A549 (cell line): Measurements from ENCODE around the gene DGKH. TPM values are rescaled to one million over a fixed set of nuclear protein-coding genes. Genes with fewer than 3 reads are reported as not detected.
"Not testable (repeated sequence)": the region's sequence is repeated elsewhere in the genome, so short reads cannot be mapped to it uniquely, and the experiment has no call there.

ENCODE experiments used
- ATAC-seq, 2 experiments: fragments of 200-7000 bp in 1 of 2; fragments of >200 bp in 1 of 2; cut with Nextera tagmentation in 1 of 2; cut with Tn5 transposase in 1 of 2; 3 replicates each; pipeline versions ENCODE4 v1.8.0 to v1.9.1; 2018 to 2020; ENCODE audit warnings: mild to moderate bottlenecking in 1 of 2, moderate library complexity in 1 of 2
- CTCF ChIA-PET: fragments of 300-600 bp; sonication (Branson Sonifier 250); formaldehyde crosslinking; extraction: SDS; loops from one replicate; lab custom pipeline; 2021; ENCODE audit warnings: antibody characterized with exemption, inconsistent platforms; lab: Yijun Ruan, JAX
- POLR2A ChIA-PET: fragments of 350-600 bp; formaldehyde crosslinking; extraction: SDS; loops from one replicate; lab custom pipeline; 2021; ENCODE audit warnings: antibody characterized with exemption, inconsistent platforms; lab: Yijun Ruan, JAX
- DNase-seq, 2 experiments: peaks; one replicate each; pipeline versions ENCODE4 v3.0.0 to v3.0.0-alpha.2; 2011 to 2016; ENCODE audit warnings: low read depth in 1 of 2, low spot score in 1 of 2
- FAIRE-seq: peaks from 2 replicates; lab custom pipeline; 2011; peaks lifted over from hg19 to GRCh38; lab: Jason Lieb, UNC
- H3K27ac ChIP-seq, 2 experiments: fragments of >200 bp; sonication (Bioruptor Twin); formaldehyde crosslinking; 3 replicates each; pipeline ENCODE4 v1.5.1; 2016 to 2017
- H3K4me1 ChIP-seq: fragments of >200 bp; sonication (Bioruptor Twin); formaldehyde crosslinking; 3 replicates; pipeline ENCODE4 v1.6.1; 2016
- H3K4me2 ChIP-seq: fragments of >200 bp; sonication (Bioruptor Twin); formaldehyde crosslinking; 3 replicates; pipeline ENCODE4 v1.6.1; 2016
- H3K4me3 ChIP-seq: fragments of >200 bp; sonication (Bioruptor Twin); formaldehyde crosslinking; 3 replicates; pipeline ENCODE4 v1.5.1; 2016
- H3K9me3 ChIP-seq: fragments of >200 bp; sonication (Bioruptor Twin); formaldehyde crosslinking; 3 replicates; pipeline ENCODE4 v1.6.1; 2016
- CHD2 ChIP-seq: fragments of 150-350 bp; IDR thresholded peaks from 2 replicates; pipeline ENCODE4 v1.6.1; 2014; ENCODE audit warnings: low read length; ENCODE audit not compliant: partially characterized antibody
- EHF ChIP-seq: fragments of 250-450 bp; sonication (Bioruptor Pico); IDR thresholded peaks from 2 replicates; pipeline ENCODE4 v1.5.0; 2020; ENCODE audit warnings: mild to moderate bottlenecking
- ESRRA ChIP-seq: fragments of 150-350 bp; IDR thresholded peaks from 2 replicates; pipeline ENCODE4 v1.6.1; 2014; ENCODE audit warnings: mild to moderate bottlenecking, low read length, borderline replicate concordance
- FOSL2 ChIP-seq, 2 experiments: fragments of 450-650 bp in 1 of 2; fragments of >200 bp in 1 of 2; sonication (Bioruptor Twin) in 1 of 2; formaldehyde crosslinking; IDR thresholded peaks; 2 replicates each; pipeline versions ENCODE4 v1.5.0 to v1.6.1; 2016 to 2020; ENCODE audit warnings: mild to moderate bottlenecking in 1 of 2, moderate library complexity in 1 of 2
- FOXS1 ChIP-seq: fragments of 250-450 bp; sonication (Bioruptor Pico); IDR thresholded peaks from 2 replicates; pipeline ENCODE4 v1.5.0; 2020; ENCODE audit warnings: mild to moderate bottlenecking, moderate library complexity
- HDAC2 ChIP-seq: fragments of 200-600 bp; sonication (generic); IDR thresholded peaks from 2 replicates; pipeline ENCODE4 v1.6.1; 2016
- PHF8 ChIP-seq: fragments of 200-600 bp; sonication (generic); IDR thresholded peaks from 2 replicates; pipeline ENCODE4 v1.6.1; 2016; ENCODE audit warnings: low read depth, mild to moderate bottlenecking, antibody characterized with exemption, moderate library complexity, borderline replicate concordance
- POLR2A ChIP-seq: IDR thresholded peaks from 2 replicates; pipeline ENCODE4 v1.6.1; 2012; ENCODE audit warnings: mild to moderate bottlenecking, low read length
- RAD21 ChIP-seq, 2 experiments: fragments of >200 bp in 1 of 2; sonication (Bioruptor Twin) in 1 of 2; formaldehyde crosslinking in 1 of 2; IDR thresholded peaks in 1 of 2; conservative IDR thresholded peaks in 1 of 2; 2 replicates in 1 of 2; 3 replicates in 1 of 2; pipeline ENCODE4 v1.6.1; 2012 to 2018; ENCODE audit warnings: inconsistent platforms in 1 of 2
- RARB ChIP-seq: fragments of 250-450 bp; sonication (Bioruptor Pico); IDR thresholded peaks from 2 replicates; pipeline ENCODE4 v1.8.0; 2021; ENCODE audit warnings: mild to moderate bottlenecking, moderate library complexity
- RCOR1 ChIP-seq: fragments of 150-350 bp; IDR thresholded peaks from 2 replicates; pipeline ENCODE4 v1.6.1; 2014; ENCODE audit warnings: antibody characterized with exemption, low read length, low read depth
- RFX5 ChIP-seq: fragments of 450-650 bp; IDR thresholded peaks from 2 replicates; pipeline ENCODE4 v1.7.1; 2014; ENCODE audit warnings: antibody characterized with exemption, mild to moderate bottlenecking, moderate library complexity
- SREBF2 ChIP-seq: fragments of 450-650 bp; IDR thresholded peaks from 2 replicates; pipeline ENCODE4 v1.6.1; 2014; ENCODE audit warnings: mild to moderate bottlenecking, moderate library complexity
- TFCP2L1 ChIP-seq: fragments of 250-450 bp; sonication (Bioruptor Pico); IDR thresholded peaks from 2 replicates; pipeline ENCODE4 v1.5.0; 2021; ENCODE audit warnings: mild to moderate bottlenecking
- ZC3H11A ChIP-seq: fragments of 450-650 bp; IDR thresholded peaks from 2 replicates; pipeline ENCODE4 v1.6.1; 2014; ENCODE audit warnings: antibody characterized with exemption, mild to moderate bottlenecking
- ZNF302 ChIP-seq: fragments of 250-450 bp; sonication (Bioruptor Pico); IDR thresholded peaks from 2 replicates; pipeline ENCODE4 v1.9.0; 2021; ENCODE audit warnings: inconsistent platforms, mild to moderate bottlenecking, moderate library complexity
- ZSCAN20 ChIP-seq: fragments of 250-450 bp; sonication (Bioruptor Pico); IDR thresholded peaks from 2 replicates; pipeline ENCODE4 v1.8.0; 2022; ENCODE audit warnings: mild to moderate bottlenecking, moderate library complexity
- WGBS: methylation state at CpG from one replicate; pipeline ENCODE4 v1.1.6; 2017; ENCODE audit errors: missing lambda C conversion rate; 5-methylcytosine and 5-hydroxymethylcytosine counted together
- polyA plus RNA-seq, 4 experiments: library from polyadenylated mRNA; depleted of rRNA in 3 of 4; stranded (reverse); fragments of >200 nt; fragmentation: RNase III in 1 of 4; extraction: RNeasy Plus Mini Kit Qiagen cat#74134 plus additional on column Dnase treatment in 1 of 4; gene quantifications; 2 replicates in 3 of 4; 3 replicates in 1 of 4; pipeline ENCODE4 v1.2.3, GENCODE V29; 2011 to 2017
- TF ChIP-seq, protein P1 (sequence below): IDR thresholded peaks from 2 replicates; pipeline ENCODE4 v1.6.1; 2012; ENCODE audit warnings: low read depth, borderline replicate concordance
- TF ChIP-seq, protein P2 (sequence below): IDR thresholded peaks from 2 replicates; pipeline ENCODE4 v1.6.1; 2012
- TF ChIP-seq, protein P3 (sequence below): fragments of 200-600 bp; sonication (generic); IDR thresholded peaks from 2 replicates; pipeline ENCODE4 v1.6.1; 2016; ENCODE audit warnings: antibody characterized with exemption, mild to moderate bottlenecking, moderate library complexity
- TF ChIP-seq, protein P4 (sequence below): fragments of >200 bp; sonication (Bioruptor Twin); formaldehyde crosslinking; IDR thresholded peaks from 3 replicates; pipeline ENCODE4 v1.5.1; 2016
- TF ChIP-seq, protein P5 (sequence below): fragments of 450-650 bp; IDR thresholded peaks from 2 replicates; pipeline ENCODE4 v1.6.1; 2014; ENCODE audit warnings: antibody characterized with exemption

DGKH gene
- polyA plus RNA-seq, 2 of the 4 experiments (the other 2 are of a cell fraction), result 3.8 to 6.7 TPM

DNA sequence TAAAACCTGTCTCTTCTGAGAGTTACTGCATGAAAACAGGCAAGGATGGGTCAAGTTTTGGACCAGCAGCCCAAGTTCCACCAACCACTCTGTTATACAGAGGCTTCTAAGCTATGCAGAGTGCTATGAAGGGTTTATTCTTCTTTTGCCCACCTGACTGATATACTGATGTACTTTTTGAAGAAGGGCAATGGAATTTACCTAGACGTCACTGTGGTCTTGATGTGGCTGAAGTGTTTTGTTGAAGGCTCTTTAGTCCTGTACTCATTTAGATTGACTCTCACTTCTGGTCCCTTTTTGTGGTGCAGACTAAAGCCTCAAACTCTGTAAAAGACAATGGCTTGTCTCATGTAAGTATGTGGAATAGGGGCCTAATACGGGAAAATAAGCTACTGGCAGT, 92.0 kb downstream of the DGKH start:
- Histone ChIP-seq H3K4me3 (no peak overlapping the region), H3K4me2 (no peak overlapping the region), H3K4me1 (no peaks in the 10 kb centered on the region), H3K27ac (no peak overlapping the region), H3K9me3 (no peaks in the 10 kb centered on the region)
- ChIA-PET POLR2A (no interaction called here), CTCF (interaction anchor here (1.0 kb wide), 1 partner anchor 12 kb away, joined by 4 read pairs; no protein-coding TSS in a partner anchor)
- FAIRE-seq, result no peak
- no peak for ATAC-seq
- TF ChIP-seq EHF (CRISPR knock-in tag), result no peak
- TF ChIP-seq TFCP2L1 (CRISPR knock-in tag), result no peak
- TF ChIP-seq ZC3H11A, result no peak
- TF ChIP-seq ZNF302 (CRISPR knock-in tag), result no peak
- no peak for TF ChIP-seq CHD2
- TF ChIP-seq RFX5, result no peak
- TF ChIP-seq RARB (CRISPR knock-in tag), result no peak
- TF ChIP-seq ZSCAN20 (CRISPR knock-in tag), result no peak
- TF ChIP-seq, protein P1, sequence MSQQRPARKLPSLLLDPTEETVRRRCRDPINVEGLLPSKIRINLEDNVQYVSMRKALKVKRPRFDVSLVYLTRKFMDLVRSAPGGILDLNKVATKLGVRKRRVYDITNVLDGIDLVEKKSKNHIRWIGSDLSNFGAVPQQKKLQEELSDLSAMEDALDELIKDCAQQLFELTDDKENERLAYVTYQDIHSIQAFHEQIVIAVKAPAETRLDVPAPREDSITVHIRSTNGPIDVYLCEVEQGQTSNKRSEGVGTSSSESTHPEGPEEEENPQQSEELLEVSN, result no peak
- TF ChIP-seq, protein P2, sequence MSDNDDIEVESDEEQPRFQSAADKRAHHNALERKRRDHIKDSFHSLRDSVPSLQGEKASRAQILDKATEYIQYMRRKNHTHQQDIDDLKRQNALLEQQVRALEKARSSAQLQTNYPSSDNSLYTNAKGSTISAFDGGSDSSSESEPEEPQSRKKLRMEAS, result no peak
- TF ChIP-seq POLR2A, result no peak
- TF ChIP-seq FOXS1 (CRISPR knock-in tag), result no peak
- TF ChIP-seq, protein P3, sequence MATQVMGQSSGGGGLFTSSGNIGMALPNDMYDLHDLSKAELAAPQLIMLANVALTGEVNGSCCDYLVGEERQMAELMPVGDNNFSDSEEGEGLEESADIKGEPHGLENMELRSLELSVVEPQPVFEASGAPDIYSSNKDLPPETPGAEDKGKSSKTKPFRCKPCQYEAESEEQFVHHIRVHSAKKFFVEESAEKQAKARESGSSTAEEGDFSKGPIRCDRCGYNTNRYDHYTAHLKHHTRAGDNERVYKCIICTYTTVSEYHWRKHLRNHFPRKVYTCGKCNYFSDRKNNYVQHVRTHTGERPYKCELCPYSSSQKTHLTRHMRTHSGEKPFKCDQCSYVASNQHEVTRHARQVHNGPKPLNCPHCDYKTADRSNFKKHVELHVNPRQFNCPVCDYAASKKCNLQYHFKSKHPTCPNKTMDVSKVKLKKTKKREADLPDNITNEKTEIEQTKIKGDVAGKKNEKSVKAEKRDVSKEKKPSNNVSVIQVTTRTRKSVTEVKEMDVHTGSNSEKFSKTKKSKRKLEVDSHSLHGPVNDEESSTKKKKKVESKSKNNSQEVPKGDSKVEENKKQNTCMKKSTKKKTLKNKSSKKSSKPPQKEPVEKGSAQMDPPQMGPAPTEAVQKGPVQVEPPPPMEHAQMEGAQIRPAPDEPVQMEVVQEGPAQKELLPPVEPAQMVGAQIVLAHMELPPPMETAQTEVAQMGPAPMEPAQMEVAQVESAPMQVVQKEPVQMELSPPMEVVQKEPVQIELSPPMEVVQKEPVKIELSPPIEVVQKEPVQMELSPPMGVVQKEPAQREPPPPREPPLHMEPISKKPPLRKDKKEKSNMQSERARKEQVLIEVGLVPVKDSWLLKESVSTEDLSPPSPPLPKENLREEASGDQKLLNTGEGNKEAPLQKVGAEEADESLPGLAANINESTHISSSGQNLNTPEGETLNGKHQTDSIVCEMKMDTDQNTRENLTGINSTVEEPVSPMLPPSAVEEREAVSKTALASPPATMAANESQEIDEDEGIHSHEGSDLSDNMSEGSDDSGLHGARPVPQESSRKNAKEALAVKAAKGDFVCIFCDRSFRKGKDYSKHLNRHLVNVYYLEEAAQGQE, result no peak
- no peak for TF ChIP-seq RAD21 (conservative IDR thresholded peaks at IDR 0.05 in 1 of 2, IDR thresholded peaks at IDR 0.05 in 1 of 2)
- no peak for TF ChIP-seq PHF8
- no peak for DNase-seq
- 50% methylated on average over 2 of the region's 2 CpGs for WGBS

DNA sequence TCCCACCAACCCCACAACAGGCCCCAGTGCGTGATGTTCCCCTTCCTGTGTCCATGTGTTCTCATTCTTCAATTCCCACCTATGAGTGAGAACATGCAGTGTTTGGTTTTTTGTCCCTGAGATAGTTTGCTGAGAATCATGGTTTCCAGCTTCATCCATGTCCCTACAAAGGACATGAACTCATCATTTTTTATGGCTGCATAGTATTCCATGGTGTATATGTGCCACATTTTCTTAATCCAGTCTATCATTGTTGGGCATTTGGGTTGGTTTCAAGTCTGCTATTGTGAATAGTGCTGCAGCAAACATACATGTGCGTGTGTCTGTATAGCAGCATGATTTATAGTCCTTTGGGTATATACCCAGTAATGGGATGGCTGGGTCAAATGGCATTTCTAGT, 92.6 kb downstream of the DGKH start:
- not testable (repeated sequence) for FAIRE-seq
- WGBS, result 95% methylated on average over 2 of the region's 2 CpGs
- CTCF ChIA-PET, result interaction anchor here (1.0 kb wide), 1 partner anchor 12 kb away, joined by 4 read pairs; no protein-coding TSS in a partner anchor

DNA sequence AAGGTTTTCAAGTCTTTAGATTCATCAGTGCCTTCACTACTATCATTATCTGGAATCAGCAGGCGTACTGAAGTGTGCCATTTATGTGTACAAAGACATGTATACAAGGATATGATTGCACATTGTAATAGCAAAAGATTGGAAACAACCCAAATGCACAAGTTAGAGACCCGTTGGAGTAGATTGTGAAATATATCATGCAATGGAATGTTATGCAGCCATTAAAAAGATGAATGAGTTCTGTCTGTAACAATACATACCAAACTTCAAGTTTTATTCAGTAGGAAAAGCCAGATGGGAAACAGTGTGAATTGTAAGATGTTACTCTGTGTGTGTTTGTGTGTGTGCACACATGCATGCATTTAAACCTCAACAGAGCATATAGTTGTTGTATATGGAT, 97.9 kb downstream of the DGKH start:
- ChIA-PET CTCF (no interaction called here), POLR2A (no interaction called here)
- no peak overlapping the region for H3K4me2 ChIP-seq
- WGBS, result 65% methylated on average over 2 of the region's 2 CpGs
- FAIRE-seq, result no peak
- no peak overlapping the region for H3K27ac ChIP-seq
- no peak overlapping the region for H3K4me3 ChIP-seq
- no peaks in the 10 kb centered on the region for H3K4me1 ChIP-seq
- no peak for ATAC-seq
- DNase-seq, result no peak
- no peaks in the 10 kb centered on the region for H3K9me3 ChIP-seq
- TF ChIP-seq RCOR1, result no peak
- TF ChIP-seq, protein P1, result no peak
- TF ChIP-seq, protein P3, result no peak
- no peak for TF ChIP-seq HDAC2
- TF ChIP-seq, protein P4, sequence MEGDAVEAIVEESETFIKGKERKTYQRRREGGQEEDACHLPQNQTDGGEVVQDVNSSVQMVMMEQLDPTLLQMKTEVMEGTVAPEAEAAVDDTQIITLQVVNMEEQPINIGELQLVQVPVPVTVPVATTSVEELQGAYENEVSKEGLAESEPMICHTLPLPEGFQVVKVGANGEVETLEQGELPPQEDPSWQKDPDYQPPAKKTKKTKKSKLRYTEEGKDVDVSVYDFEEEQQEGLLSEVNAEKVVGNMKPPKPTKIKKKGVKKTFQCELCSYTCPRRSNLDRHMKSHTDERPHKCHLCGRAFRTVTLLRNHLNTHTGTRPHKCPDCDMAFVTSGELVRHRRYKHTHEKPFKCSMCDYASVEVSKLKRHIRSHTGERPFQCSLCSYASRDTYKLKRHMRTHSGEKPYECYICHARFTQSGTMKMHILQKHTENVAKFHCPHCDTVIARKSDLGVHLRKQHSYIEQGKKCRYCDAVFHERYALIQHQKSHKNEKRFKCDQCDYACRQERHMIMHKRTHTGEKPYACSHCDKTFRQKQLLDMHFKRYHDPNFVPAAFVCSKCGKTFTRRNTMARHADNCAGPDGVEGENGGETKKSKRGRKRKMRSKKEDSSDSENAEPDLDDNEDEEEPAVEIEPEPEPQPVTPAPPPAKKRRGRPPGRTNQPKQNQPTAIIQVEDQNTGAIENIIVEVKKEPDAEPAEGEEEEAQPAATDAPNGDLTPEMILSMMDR, result no peak
- TF ChIP-seq RAD21 (conservative IDR thresholded peaks at IDR 0.05 in 1 of 2, IDR thresholded peaks at IDR 0.05 in 1 of 2), result no peak
- TF ChIP-seq SREBF2, result no peak
- TF ChIP-seq, protein P5, sequence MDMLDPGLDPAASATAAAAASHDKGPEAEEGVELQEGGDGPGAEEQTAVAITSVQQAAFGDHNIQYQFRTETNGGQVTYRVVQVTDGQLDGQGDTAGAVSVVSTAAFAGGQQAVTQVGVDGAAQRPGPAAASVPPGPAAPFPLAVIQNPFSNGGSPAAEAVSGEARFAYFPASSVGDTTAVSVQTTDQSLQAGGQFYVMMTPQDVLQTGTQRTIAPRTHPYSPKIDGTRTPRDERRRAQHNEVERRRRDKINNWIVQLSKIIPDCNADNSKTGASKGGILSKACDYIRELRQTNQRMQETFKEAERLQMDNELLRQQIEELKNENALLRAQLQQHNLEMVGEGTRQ, result no peak
- no peak for TF ChIP-seq ESRRA
- no peak for TF ChIP-seq FOSL2 (IDR thresholded peaks at IDR 0.05)
- no peak for TF ChIP-seq FOSL2 (CRISPR knock-in tag; IDR thresholded peaks at IDR 0.05)

More for the DNA sequence above, 92.6 kb downstream of the DGKH start:
- H3K4me3 ChIP-seq, H3K4me2 ChIP-seq, H3K9me3 ChIP-seq, H3K4me1 ChIP-seq, ATAC-seq, DNase-seq, POLR2A ChIA-PET, H3K27ac ChIP-seq: not testable (repeated sequence)
